T-helper 9 cell (primary cell): Measurements from ENCODE around the gene UBR2.

ENCODE experiments used
- DNase-seq: peaks from one replicate; pipeline ENCODE4 v3.0.0-alpha.2; 2020
- total RNA-seq, 2 donors: gene quantifications; one replicate each; lab custom pipeline; 2026; lab: John Stamatoyannopoulos, UW

The UBR2 gene
- 139 to 280 reads per million in 2 donors for total RNA-seq

- peak; percentile 85 for DNase-seq
Measured at GRCh38 chr6:42563697-42564505, at the start of gene UBR2. Gene UBR2 (plus strand): TSS chr6:42564029. CDS start chr6:42564320, 291 bp downstream.

GRCh38 chr6:42514745-42515144 is 49.1 kb upstream of the UBR2 start:
- no peak for DNase-seq

- no peak for DNase-seq
Measured at GRCh38 chr6:42519779-42520178, 44.0 kb upstream of the UBR2 start.

DNA sequence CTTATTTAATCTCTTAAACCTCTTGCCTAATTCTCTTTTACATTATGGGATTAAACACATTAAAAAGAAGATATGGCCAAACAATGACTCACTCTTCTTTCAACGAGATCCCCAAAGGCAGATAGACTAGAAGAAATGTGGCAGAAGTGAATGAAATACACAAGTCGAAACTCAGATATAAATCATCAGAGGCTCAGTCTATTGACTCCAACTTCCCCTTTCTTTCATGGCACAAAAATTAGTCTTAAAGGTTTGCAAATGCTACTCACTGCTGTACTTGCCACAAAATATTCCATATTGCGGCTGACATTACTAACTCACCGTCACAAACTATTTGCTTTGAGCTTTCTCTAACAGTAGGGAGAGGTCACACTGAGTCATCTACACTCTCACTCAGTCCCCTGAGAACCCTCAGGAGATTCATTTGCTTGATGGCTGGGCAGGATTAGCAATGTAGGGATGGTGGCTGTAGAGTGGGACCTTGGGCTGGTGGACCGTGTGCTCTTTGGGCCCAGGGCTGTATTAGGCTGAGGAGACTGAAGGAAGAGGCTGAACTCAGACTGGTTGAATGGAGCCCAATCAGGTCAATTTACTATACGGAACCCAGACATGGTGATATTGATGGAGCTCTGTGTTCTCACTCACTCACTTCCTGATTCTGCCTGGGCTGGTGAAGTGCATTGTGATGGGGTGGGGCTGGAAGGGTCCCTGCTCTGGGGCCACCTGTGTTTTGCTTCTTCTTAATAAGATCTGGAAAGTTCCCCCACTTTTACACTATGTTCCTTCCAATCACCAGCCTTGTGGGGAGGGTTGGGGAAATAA is 42.8 kb upstream of the UBR2 start:
- no peak for DNase-seq

DNA sequence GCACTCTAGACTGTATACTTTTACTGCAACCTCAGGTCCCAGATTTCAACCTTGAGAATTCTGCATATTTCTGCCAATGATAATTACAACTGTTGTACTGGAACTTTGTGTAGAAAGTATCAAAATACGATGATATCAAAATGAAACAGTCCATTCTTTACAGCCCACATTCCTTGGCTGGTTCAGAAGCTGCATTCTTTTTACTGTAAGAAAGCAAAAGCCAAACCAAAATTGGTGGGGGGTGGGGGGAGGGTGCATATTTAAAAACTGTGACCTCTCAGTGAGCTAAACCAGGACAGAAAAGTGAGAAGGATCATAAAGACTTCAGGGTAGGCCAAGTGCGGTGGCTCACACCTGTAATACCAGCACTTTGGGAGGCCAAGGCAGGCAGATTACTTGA is 41.8 kb upstream of the UBR2 start:
- no peak for DNase-seq

DNA sequence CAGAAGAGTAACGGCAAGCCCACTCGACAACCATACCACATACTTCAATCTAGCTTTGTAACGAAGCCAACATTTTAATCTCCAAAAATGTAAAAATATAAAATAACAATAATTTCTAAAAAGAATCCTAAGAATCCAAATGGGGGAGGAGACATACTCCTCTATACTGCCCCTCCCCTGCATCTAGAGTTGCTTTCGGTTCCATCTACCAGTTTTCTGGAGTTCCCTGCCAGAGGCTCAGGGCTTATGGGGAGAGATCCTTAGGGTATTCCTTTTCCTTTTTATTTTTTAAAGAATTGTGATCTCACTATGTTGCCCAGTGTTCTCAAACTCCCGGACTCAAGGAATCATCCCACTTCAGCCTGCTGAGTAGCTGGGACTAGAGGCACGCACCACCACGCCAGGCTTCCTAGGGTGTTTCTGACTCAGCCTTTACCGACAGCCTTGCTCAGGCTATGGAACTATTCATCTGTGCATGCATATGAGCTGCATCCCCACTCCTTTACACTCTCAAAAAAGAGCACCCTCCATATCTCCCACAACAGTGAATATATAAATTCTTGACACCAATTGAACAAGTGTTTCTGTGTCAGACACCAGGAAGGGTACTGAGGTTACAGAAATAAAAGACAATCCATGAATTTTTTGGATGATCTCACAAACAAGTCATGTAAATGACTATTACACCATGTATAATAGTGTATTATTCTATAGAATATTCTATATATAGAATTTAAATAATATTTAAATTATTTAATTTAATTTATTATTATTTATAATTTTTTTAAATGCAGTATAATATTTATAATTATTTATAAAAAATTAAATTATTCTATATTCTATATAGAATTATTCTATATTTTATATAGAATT is 40.7 kb upstream of the UBR2 start:
- DNase-seq, result no peak

DNA sequence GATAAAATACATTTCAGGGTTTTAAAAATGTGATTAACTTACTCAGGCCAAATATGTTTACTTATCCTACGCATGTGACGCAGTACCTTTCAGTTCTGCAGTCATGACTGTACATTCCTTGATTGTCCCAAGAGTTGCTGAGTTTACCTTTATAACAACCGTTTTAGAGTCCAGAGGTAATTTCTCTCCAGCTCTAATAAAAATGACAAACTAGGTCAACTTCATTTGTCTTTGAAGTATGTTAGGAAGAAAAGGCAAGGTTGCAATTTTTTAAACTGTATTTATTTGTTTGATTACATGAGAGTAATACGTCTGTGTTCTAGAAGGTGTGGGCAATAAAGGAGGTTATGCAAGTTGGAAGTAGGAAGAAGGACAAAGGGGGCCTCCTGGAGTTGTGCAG is 38.6 kb upstream of the UBR2 start:
- DNase-seq, result no peak

- DNase-seq, result no peak
Measured at GRCh38 chr6:42526616-42527015, 37.2 kb upstream of the UBR2 start.

DNA sequence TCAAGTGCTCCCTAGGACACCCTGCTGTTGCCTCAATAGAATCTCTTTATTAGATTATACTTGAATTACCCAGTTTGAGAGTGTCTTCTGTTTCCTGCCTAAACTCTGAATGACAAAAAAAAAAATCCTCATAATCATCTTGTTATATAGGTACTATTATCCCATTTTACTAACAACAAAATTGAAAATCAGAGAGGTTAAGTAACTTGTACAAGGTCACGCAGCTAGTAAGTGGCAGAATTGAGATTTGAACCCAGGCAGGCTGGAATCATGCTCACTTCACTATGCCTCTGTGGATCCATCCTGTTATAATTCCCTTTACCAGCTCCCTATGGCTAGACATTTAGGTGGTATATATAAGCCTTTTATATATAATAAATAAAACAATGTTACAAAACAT is 36.6 kb upstream of the UBR2 start:
- DNase-seq, result no peak

DNA sequence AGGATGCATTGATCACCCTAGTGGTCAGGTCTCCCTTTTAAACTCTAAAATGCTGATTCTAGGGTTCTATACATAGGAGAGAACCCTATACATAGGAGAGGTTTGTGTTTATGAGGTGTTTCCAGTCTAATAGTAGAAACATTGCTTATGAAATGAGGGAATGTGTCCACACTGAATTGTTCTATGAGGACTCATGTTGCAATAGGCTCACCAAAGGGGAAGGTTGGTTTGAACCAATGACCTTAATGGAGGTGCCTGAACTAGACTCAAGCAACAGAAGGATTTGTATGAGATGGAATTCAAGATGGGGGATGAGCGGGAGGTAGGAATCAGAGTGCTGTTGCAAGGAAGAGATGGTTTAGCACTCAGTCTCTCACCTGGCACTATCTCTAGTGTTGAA is 33.5 kb upstream of the UBR2 start:
- no peak for DNase-seq

- no peak for DNase-seq
Measured at GRCh38 chr6:42530751-42531150, 33.1 kb upstream of the UBR2 start.

DNA sequence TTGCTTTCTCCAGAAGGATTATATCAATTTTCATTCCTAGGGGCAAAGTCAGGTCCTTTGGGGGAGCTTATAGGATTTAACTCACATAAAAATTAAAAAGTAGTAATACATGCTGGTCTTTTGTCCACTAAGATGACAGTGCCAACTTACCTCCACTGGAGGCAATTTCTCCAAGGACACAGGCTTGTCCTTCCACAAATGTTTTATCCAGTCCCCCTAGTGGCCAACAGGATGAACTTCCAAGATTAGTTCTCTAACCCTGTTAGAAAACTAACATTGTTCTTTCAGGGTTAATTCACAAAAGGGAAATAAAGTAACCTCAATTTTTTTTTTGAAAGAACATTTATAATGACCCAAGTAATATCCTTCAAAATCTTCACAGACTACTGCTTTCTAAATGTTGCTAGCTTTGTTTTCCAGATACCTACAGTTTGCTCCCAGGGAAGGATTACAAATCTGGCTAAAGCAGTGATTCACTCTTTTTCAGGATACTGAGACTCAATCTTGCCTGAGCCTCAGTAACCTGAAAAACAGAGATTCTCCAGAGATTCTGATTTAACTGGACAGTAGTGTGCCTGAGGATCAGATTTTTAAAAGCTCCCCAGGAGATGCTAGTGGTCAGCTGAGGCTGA is 31.7 kb upstream of the UBR2 start:
- no peak for DNase-seq

GRCh38 chr6:42533794-42534193 is 30.0 kb upstream of the UBR2 start:
- DNase-seq, result no peak

DNA sequence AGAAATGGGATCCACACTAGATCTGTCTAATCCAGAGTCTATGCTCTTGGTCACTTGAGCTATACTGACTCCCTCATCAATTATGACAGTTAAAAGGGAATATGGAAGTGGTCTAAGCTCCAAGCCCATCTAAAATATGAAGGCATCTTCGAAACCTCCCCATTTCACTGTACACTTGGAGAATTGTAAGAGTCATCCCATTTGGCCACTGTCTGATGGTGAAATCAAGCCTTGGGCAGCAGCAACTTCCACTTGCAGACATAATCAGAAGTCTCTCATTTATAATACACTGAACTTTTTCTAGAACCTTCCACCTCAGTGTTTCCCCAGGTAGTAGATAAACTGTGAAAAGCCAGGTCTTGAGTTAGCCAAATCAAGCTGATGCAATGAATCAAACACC is 26.3 kb upstream of the UBR2 start:
- no peak for DNase-seq

- no peak for DNase-seq
Measured at GRCh38 chr6:42539135-42539534, 24.7 kb upstream of the UBR2 start.

DNA sequence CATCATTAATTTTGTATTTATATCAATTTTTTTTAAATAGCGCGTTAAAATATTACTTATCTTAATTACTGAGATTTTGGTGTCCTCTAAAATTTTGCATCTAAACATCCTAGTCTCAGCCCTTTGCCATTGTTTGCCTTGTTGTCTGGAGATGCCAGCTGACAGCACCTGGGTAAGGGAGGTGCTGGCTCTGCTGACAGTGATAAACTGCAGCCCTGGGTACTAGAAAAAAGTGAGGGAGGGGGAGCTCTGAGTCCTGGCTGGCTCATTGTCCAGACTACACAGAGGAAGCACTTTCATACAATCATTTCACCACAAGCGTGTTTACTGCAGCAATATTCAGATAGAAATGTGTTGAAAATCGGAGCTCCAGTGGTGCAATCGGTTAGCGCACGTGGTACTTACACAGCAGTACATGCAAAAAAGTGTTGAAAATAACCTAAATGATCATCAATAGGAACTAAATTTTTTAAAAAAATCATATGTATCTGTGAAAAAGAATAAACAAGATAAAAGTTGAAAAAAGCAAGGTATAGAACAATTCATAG is 18.5 kb upstream of the UBR2 start:
- DNase-seq, result no peak

DNA sequence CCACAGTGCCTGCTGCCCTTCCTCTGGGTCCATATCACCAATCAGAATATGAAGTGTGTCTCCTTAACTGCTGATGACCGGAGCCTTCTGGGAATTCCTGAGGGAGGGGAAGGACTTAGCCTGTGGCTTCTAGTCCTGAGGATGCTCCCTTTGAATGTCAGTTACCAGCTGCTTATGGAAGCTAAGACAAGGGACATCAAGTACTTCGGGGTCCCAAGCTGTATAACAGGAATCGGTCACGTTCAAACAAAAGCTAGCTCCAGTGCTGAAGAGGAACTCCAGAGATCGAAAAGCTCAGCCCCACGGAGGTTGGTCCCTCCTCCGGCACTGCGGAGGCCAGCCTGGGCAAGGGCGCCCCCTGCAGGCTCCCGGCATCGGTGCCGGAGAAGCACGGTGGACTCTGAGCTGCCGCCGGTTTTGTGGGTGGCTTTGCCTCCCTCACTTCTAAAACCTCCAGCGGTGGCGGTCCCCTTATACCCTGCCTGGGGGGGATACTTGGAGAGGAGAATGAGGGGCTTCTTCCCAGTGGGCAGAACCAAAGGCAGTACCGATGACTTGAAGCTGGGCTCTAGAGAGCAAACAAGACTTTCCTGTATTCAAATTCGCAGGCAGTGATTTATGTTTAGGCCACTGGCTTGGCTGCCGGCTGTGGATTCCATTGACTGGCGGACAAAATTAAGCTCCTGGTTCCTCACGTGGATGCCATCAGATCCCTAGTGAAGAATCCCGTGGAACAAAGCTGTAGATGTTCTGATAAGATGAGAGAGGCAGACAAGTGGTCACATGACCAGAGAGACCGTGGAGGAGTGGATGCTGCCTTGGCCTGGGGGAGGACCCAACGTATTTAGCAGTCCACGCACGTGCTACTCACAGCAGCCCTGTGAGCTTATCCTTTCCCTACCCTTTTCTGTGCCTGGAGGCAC is 16.2 kb upstream of the UBR2 start:
- peak; percentile 86 for DNase-seq

DNA sequence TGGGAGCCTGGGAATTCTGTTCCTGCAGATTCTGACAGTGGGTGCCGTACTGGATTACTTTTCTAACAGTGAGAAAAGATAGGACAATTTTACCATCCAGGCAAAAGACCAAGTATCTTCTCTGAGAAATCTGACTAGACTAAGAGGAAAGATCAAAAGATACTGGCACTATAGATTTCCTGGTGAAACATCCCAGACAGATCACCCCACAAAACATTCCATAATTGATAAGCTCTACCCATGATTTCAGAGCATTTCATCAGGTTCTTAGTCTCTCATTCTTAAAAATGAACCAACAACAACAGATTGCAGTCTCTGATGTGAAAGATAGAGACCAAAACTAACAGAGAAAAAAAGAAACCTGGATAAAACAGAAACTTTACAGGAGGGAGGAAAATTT is 13.6 kb upstream of the UBR2 start:
- DNase-seq, result no peak

DNA sequence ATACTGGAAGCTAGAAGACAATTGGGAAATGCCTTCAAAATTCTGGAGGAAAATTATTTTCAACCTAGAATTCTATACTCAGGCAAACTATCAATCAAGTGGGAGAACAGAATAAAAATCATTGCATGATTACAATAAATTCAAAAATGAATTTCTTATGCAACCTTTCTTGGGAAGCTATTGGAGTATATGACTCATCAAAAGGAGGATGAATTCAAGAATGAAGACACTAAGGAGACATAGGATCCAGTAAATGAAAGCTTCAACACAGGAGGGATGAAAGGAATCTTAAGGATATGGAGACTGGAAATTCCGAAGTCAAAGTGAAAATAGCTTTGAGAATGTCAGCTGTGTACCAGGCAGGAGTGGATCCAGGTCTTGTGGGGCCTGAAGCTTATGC is 12.6 kb upstream of the UBR2 start:
- no peak for DNase-seq

DNA sequence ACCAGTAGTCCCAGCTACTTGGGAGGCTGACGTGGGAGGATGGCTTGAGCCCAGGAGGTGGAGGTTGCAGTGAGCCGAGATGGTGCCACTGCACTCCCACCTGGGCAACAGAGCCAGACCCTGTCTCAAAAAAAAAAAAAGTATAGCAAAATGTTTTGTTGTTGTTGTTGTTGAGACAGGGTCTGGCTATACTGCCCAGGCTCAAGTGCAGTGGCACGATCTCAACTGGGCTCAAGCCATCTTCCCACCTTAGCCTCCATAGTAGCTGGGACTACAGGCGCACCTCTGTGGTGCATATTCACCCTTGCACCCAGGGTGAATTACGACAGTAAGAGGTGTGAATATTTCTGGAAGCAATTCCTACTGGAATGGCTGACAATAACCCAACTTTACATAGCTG is 11.4 kb upstream of the UBR2 start:
- DNase-seq, result no peak
